HG02884 (cell line): ENCODE data around the gene CYP3A5.
"Not testable (repeated sequence)": the region's sequence is repeated elsewhere in the genome, so short reads cannot be mapped to it uniquely, and the experiment has no call there.

Experiments
- ATAC-seq: cut with Tn5 transposase; IDR thresholded peaks from one replicate; pipeline ENCODE4 v1.9.1; 2021; ENCODE audit warnings: mild to moderate bottlenecking, moderate library complexity; ENCODE audit not compliant: unreplicated experiment

Gene CYP3A5

DNA sequence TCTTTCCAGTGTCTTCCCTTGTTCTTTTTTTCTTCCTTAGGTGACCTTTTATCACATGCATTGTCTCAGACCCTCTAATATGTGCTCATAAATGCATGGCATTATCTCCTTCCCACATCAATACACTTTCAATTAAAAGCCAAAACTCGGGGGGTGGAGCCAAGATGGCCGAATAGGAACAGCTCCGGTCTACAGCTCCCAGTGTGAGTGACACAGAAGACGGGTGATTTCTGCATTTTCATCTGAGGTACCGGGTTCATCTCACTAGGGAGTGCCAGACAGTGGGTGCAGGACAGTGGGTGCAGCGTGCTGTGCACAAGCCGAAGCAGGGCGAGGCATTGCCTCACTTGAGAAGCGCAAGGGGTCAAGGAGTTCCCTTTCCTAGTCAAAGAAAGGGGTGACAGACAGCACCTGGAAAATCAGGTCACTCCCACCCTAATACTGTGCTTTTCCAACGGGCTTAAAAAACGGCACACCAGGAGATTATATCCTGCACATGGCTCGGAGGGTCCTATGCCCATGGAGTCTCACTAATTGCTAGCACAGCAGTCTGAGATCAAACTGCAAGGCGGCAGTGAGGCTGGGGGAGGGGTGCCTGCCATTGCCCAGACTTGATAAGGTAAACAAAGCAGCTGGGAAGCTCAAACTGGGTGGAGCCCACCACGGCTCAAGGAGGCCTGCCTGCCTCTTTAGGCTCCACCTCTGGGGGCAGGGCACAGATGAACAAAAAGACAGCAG, 6.2 kb upstream of the CYP3A5 start:
- ATAC-seq = not testable (repeated sequence)

GRCh38 chr7:99685129-99685758, 5.4 kb upstream of the CYP3A5 start:
- ATAC-seq = no peak

- no peak for ATAC-seq
These were observed 780 bp downstream of the CYP3A5 start for GRCh38 chr7:99679032-99679399.

DNA sequence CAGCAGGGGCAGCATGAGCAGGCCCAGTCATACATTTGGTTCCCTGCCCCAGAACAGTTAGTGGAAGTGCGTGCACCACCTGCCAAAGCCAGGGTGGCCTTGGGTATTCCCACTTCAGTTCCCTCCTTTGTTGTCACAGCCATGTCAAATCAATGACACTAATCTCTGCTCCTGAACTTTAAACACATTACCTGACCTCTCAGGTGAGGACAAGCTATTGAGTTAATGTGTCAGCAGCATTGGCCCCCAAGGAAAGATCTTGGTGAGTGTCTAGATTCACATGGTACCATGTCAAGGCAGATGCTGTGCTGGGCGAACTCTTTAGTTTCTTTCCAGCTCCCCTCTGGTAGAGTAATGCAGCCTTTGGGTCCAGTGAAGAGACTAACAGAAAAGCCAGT, 2.1 kb downstream of the CYP3A5 start:
- no peak for ATAC-seq

- no peak for ATAC-seq
These were observed 2.7 kb downstream of the CYP3A5 start for GRCh38 chr7:99677013-99677647.

DNA sequence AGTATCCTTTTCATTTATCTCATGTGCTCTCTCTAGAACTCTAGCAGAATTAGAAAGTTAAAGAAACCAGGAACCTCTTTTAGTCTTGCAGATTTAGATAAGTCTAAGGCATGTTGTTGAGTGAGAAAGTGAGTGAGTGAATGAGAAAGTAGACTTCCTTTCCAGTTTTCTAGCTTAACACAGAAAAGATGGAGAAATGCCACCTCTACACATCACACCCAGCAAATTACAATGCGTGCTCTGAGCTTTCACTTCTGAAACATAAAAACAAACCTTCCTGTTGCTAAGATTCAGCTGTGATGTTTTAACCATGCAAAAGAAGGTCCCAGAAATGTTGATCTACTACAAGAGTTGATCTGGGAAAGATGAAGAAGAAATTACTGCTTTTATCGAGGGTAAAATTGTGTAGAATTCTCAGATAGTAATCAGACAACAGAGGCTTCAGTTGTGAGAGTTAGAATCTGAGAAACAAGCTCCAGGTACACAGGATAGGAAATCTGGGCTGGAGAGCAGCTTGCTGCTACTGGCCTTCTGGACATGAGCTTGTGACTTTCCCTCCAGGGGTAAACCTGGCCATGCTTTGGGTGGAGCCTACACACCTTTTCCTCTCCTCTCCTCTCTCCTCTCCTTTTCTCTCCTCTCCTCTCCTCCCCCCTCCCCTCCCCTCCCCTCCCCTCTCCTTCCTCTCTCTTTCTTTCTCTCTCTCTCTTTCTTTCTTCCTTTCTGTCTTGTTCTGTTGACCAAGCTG, 4.6 kb downstream of the CYP3A5 start:
- no peak for ATAC-seq

DNA sequence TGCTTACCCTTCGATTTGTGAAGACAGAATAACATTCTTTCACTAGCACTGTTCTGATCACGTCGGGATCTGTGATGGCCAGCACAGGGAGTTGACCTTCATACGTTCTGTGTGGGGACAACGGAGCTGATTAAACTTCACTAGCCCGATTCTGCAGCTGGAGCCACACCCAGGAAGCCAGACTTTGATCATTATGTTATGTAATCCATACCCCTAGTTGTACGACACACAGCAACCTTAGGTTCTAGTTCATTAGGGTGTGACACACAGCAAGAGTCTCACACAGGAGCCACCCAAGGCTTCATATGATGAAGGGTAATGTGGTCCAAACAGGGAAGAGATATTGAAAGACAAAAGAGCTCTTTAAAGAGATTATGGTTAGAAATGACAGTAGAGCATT, 7.2 kb downstream of the CYP3A5 start:
- ATAC-seq = no peak

DNA sequence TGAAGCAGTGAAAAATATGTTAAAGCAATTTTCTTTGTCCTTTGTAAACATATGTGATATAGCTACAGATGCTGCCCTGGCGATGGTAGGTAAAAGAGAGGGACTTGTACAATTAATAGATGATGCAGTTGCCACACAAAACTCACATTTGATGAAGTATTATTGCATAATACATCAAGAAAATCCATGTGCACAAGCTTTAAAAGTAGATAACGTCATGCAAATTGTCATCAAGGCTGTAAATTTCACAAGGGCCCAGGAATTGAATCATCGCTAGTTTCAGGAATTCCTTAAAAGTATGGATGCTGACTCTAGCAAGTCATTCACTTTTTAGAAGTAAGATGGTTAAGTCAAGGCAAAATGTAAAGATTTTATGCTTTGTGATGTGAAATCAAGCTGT, 10.0 kb downstream of the CYP3A5 start:
- ATAC-seq = no peak

DNA sequence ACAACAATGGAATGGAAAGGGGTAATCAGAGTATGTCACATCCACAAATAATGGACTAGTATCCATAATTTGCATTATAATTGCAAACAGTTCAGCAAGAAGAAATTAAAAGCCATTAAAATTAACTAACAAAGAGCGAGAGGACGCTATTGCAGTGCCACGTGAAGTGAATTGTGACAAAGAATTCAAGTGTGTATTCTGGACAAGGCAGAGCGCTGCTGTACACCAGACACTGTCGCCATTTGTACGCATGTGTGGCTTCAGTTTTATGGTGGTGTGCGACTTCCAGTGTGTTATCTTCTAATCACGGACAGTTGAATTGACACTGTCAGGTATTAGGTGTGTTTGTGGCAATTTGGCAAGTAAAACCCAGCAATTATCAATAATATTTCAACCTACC, 11.3 kb downstream of the CYP3A5 start:
- ATAC-seq = no peak

DNA sequence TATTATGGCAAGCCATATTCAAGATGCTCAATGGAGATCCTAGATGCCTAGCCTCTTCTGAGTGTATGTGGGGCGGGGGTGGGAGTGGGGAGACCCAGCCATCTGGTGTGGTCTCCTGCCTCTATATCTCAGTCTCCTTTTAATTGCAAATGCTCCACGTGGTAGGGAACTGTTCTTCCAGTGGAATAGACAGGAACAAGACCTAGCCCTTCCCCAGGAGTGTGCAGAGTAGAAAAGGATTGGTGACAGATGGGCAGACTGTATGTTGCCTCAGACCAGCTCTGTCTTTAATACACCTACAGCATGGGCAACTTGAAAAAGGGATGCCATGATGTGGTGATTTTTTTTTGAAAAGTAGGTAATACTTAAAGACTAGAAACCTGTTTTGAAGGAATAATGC, 12.6 kb downstream of the CYP3A5 start:
- ATAC-seq = no peak

DNA sequence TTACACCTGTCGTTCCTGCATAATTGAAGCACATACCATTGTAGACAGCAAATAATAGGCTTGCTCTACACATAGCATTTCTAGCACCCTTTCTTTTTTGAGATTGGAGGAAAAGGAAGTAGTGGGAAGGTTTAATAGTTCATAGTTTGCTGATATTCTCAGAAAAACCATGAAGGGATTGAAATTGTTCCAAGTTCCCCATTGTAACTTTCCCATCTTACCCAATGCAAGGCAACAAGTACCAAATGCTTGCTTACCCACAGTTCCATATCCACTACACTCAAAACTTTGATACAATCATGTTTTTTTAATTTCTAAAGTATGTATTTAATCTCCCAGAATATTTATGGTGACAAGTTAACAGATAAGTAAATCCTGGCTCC, 13.8 kb downstream of the CYP3A5 start:
- no peak for ATAC-seq

DNA sequence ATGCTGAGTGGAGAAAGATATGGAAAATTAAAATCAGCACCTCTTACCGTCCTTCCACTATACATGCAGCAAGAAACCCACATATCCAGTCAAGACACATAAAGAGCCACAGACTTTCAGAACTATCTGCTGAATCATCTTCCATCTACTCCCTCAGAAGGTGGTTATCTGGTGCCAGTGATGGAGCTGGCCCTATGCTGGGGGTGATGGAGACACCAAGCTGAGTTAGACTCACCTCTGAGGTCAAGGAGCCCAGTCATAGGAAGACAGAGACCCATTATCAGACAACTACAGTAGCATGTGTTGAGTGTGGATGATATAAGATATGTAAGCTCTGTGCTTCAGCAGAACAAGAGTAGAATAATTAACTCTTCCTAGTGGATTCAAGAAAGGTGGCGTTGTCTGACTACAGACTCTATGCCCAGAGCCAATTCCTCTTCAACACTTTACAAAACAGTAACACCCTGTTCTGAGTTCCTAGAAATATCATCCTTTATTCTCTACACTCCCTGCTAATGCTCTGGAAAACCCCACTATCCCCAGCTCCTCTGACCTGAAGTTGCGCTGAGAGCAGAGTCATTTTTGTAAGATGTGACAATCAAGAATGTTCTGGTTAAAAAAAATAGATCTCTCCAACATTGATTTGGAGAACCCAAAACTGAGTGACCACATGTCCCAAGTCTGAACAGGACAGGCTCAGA, 14.3 kb downstream of the CYP3A5 start:
- ATAC-seq = no peak

- not testable (repeated sequence) for ATAC-seq
These were observed 21.9 kb downstream of the CYP3A5 start for GRCh38 chr7:99657879-99658278.

DNA sequence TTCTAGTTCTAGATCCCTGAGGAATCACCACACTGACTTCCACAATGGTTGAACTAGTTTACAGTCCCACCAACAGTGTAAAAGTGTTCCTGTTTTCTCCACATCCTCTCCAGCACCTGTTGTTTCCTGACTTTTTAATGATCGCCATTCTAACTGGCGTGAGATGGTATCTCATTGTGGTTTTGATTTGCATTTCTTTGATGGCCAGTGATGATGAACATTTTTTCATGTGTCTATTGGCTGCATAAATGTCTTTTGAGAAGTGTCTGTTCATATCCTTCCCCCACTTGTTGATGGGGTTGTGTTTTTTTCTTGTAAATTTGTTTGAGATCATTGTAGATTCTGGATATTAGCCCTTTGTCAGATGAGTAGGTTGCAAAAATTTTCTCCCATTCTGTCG, 25.2 kb downstream of the CYP3A5 start:
- not testable (repeated sequence) for ATAC-seq

- ATAC-seq = no peak
These were observed 26.0 kb downstream of the CYP3A5 start for GRCh38 chr7:99653754-99654153.

GRCh38 chr7:99653269-99653668, 26.5 kb downstream of the CYP3A5 start:
- not testable (repeated sequence) for ATAC-seq

DNA sequence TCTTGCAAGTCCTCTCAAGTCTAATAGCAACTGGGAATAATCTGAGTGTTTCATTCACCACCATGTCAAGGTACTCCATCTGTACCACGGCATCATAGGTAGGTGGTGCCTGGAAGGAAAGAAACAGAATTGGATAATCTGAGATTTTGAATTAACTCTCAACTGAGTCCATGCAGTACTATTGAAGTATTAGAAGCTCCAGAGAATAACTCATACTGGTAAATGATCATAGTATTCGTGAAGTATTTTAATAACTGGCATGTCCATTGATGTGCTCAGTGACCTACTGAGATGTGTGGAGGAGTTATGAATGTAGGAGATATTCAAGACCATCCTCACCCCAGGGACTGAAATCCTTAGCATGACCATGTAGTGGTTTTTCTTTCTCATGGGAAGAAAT, 27.1 kb downstream of the CYP3A5 start:
- no peak for ATAC-seq

- ATAC-seq = no peak
These were observed 28.5 kb downstream of the CYP3A5 start for GRCh38 chr7:99651290-99651689.

GRCh38 chr7:99648843-99649242, 31.0 kb downstream of the CYP3A5 start:
- ATAC-seq = no peak

- no peak for ATAC-seq
These were observed 34.2 kb downstream of the CYP3A5 start for GRCh38 chr7:99645590-99645989.

GRCh38 chr7:99644431-99644830, 35.4 kb downstream of the CYP3A5 start:
- no peak for ATAC-seq
